Embryonic facial prominence (tissue), 1 donor: ENCODE results near the gene FCSK.
"Not testable (repeated sequence)": the region's sequence is repeated elsewhere in the genome, so short reads cannot be mapped to it uniquely, and the experiment has no call there.

Source experiments
- DNase-seq: peaks from one replicate; pipeline ENCODE4 v3.0.0-alpha.2; 2016; ENCODE audit errors: extremely low spot score

FCSK gene

DNA sequence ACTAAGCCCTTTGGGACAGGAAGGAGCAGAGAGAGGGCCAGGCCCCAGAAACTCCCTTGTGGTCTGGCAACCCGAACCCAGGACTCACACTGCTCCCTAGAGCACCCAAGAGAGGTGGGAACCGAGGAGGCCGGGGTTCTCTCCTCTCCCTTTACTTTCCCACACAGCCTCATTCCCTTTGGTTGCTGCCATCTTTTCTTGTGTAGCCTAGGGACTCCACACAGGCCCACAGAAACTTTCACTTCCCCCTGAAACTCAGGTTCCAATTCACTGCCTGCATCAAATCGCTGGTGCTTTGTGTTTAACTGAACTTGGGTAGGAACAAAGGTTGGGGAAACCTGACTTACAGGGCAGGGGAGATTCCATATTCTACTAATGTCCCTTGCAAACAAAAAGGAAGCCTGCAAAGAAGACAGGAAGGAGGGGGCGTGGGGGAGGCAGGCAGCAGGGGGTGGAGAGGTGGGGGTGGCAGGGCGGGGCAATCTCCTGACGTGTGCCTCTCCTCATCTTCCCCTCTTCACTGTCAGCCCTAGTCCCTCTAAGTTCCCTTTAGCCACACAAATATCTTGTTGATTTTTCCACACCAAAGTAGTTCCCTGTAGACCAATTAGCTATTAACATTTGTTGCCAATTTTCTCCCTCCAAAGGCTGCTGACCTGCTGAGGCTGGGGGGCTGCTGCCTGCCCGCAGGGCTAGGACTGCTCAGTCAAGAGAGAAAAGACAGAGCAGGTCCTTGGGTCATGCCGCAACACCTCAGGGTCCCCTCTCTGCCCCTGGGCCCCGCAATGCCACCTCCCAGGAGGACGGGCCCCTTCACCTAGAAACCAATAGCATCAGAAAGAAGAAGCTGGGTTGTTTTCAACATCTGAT, 23.5 kb upstream of the FCSK start:
- DNase-seq = no peak

- DNase-seq = no peak
These were observed 22.1 kb upstream of the FCSK start for GRCh38 chr16:70432356-70432722.

- no peak for DNase-seq
These were observed 21.5 kb upstream of the FCSK start for GRCh38 chr16:70432723-70433457.

DNA sequence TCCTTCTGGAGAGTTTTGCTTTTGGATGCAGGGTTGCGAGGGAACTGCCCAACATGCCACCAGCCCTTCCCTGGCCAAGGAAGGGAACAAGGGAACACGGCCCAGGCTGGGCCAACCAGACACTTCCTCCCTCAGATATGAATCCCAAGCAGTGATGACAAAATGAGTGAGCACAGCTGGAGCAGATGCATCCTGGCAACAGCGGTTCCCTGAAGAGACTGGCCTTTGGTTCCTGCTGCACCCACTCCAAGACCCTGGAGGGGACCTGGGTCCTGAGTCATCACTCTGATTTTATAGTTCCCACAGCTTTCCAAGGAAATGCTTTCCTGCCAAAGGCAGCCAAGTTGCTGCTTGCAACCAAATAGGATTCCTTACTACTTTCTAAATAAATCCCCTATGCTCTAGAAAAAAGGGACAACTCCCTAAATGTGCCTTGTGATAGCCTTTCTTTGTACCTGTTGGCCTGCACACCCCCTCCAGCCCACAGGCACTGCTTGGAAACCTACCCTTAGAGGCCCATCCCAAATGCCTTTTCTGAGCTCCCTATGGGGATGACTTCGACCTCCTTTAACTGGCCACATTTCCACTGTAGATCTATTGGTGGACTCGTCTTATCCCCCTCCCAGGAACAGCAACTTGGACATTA, 20.8 kb upstream of the FCSK start:
- DNase-seq = no peak

- DNase-seq = no peak
These were observed 19.7 kb upstream of the FCSK start for GRCh38 chr16:70434484-70435260.

GRCh38 chr16:70437017-70437581, 17.3 kb upstream of the FCSK start:
- peak; percentile 57 for DNase-seq

- DNase-seq = no peak
These were observed 16.5 kb upstream of the FCSK start for GRCh38 chr16:70437582-70438557.

- no peak for DNase-seq
These were observed 15.8 kb upstream of the FCSK start for GRCh38 chr16:70438585-70438968.

DNA sequence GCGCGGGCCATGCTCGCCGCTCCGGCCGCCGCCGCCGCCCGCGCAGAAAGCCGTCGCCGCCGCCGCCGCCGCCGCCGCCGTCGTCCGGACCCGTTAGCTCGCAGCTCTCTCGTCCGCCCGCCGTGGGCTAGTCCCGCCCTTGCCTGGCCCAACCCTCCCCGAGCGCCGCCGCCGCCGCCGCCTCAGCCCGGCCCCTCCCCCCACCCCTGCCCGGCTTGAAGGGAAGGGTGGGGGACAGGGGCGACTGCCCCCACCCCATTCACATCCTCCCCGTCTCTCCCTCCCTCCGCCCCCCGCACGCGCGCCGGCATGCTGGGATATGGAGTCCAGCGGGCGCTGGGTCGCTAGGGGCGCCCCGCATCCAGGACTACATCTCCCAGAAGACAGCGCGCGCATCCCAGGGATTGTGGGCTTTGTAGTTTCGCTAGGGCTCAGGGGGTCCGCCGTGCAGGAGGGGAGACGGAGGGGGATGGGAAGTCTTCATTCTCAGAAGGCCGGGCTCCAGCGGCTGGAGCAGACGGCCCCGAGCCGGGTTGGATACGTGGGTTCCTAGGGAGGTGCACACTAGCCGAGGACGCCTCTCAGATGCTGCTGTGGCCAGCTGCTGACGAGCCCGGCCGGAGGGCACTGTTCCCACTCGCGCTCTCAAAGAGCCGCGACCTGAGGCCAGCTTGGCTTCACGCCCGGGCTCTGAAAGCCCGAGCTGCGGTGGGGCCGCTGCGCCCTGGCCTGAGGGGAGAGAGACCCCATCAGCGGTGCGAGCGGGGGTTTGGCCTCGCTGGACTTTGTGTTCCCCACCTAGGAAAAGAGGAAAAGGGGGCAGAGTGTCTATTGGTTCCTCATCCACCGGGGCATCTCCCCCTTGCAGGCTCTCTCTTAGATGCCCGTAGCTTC, 15.2 kb upstream of the FCSK start, which contains the start of gene ST3GAL2:
TSS of gene ST3GAL2 (minus strand) at position 132 of the 894 bp plus-strand sequence. CDS start 40,570 bp downstream, outside the sequence.
- peak; percentile 92 for DNase-seq

DNA sequence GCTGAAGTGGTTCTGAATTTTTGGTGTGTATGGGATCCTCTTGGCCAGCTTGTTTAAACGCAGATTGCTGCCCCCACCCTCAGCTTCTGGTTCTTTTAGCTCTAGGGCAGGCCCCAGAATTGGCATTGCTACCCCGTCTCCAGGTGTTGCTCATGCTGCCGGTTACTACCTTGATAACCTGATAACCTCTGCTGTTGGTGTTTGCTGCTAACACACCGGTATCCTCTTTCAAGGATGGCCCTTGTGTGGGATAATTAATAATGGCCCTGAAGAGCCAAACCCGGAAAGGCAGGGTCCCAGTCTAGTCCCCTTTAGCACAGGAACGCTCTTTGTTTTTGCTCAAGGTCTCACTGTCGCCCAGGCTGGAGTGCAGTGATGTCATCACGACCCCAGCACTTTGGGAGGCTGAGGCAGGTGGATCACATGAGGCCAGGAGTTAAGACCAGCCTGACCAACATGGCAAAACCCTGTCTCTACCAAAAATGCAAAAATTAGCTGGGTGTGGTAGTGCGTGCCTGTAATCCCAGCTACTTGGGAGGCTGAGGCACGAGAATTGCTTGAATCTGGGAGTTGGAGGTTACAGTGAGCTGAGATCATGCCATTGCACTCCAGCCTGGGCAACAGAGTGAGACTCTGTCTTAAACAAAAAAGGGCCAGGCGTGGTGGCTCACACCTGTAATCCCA, 14.2 kb upstream of the FCSK start:
- DNase-seq = no peak

- no peak for DNase-seq
These were observed 12.9 kb upstream of the FCSK start for GRCh38 chr16:70441406-70441990.

DNA sequence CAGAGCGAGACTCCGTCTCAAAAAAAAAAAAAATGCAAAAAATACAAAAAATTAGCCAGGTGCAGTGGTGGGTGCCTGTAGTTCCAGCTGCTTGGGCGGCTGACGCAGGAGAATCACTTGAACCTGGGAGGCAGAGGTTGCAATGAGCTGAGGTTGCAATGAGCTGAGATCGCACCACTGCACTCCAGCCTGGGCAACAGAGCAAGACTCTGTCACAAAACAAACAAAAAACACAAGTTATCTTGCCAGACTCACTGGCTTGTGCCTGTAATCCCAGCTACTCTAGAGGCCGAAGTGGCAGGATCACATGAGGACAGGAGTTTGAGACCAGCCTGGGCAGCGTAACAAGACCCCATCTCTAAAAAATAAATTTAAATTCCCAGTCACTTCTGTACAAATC, 12.1 kb upstream of the FCSK start:
- no peak for DNase-seq

DNA sequence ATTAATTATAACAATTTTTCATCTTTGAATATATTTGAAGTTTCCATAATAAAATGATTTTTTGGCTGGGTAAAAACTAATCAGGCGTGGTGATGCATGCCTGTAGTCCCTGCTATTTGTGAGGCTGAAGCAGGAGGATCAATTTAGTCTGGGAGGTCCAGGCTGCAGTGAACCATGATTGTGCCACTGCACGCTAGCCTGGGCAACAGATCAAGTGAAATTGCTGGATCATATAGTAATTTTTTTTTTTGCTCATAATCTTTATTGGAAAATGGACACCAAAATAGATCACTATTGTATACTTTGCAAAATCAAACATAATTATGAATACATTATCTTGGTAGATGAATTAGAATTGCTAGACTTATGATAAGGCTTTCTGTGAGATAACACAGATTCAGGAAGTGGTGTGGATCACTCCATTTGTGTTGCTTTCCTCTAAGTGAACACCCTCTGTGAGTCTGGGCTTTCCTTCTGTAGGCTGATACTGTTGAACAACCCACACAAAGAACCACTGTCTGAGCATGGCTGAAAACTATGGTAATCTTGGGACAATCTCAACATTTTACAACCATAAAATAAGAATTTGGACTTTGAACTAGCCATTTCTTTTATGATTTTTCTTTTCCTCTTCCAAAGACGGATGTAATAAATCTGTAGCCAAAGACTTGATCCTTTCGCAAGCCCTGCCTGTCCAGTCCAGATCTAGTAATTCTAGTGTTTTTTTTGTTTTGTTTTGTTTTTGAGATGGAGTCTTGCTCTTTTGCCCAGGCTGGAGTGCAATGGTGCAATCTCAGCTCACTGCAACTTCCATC, 9.9 kb upstream of the FCSK start:
- DNase-seq = no peak

- no peak for DNase-seq
These were observed 6.3 kb upstream of the FCSK start for GRCh38 chr16:70448075-70448474.

DNA sequence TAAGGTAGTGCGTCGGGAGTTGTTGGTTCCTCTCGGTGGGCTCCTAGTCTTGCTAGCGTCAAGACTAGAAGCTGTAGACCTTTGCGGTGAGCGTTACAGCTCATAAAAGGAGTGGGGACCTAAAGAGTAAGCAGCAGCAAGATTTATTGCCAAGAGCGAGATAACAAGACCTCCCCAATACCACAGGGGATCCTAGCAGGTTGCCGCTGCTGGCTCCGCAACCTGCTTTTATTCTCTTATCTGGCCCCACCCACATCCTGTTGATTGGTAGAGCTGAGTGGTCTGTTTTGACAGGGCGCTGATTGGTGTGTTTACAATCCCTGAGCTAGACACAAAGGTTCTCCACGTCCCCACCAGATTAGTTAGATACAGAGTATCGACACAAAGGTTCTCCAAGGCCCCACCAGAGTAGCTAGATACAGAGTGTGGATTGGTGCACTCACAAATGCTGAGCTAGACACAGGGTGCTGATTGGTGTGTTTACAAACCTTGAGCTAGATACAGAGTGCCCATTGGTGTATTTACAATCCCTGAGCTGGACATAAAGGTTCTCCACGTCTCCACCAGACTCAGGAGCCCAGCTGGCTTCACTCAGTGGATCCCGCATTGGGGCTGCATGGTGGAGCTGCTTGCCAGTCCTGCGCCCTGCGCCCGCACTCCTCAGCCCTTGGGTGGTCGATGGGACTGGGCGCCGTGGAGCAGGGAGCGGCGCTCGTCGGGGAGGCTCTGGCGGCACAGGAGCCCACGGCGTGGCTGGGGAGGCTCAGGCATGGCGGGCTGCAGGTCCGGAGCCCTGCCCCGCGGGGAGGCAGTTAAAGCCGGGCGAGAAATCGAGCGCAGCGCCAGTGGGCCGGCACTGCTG, 4.0 kb upstream of the FCSK start:
- DNase-seq = not testable (repeated sequence)

DNA sequence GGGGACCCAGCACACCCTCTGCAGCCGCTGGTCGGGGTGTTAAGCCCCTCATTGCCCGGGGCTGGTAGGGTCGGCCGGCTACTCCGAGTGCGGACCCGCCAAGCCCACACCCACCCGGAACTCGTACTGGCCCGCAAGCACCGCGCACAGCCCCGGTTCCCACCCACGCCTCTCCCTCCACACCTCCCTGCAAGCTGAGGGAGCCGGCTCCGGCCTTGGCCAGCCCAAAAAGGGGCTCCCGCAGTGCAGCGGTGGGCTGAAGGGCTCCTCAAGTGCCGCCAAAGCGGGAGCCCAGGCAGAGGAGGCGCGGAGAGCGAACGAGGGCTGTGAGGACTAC, 3.4 kb upstream of the FCSK start:
- DNase-seq = not testable (repeated sequence)
